Endometrium (tissue), 2 donors: ENCODE measurements around the gene CYP2S1.

ENCODE experiments used
- FAIRE-seq: peaks from 2 replicates; lab custom pipeline; 2012; peaks lifted over from hg19 to GRCh38; lab: Jason Lieb, UNC
- donor health status: control.
- donor health status: control.

CYP2S1 gene

GRCh38 chr19:41195675-41196497 lies 2.9 kb downstream of the CYP2S1 start:
- no peak for FAIRE-seq

- FAIRE-seq, result no peak
These were observed 5.5 kb downstream of the CYP2S1 start for GRCh38 chr19:41198559-41198958.

GRCh38 chr19:41203371-41203770 lies 10.4 kb downstream of the CYP2S1 start:
- FAIRE-seq, result no peak

GRCh38 chr19:41204338-41204737 lies 11.3 kb downstream of the CYP2S1 start:
- peak; percentile 21 for FAIRE-seq

- FAIRE-seq, result no peak
These were observed 13.0 kb downstream of the CYP2S1 start for GRCh38 chr19:41205995-41206394.

DNA sequence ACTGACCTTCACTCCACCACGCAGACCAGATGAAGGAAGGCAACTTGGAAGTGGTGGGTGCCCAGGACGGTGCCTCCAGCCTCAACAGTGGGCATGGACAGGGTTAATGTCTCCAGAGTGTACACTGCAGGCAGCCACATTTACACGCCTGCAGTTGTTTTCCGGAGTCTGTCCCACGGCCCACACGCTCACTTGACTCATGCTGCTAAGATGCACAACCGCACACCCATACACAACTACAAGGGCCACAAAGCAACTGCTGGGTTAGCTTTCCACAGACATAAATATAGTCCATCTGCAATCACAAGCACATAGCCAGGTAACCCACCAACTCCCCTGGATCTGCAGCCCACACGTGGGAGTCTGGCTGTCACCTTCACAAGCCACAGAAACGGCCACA lies 13.4 kb downstream of the CYP2S1 start:
- FAIRE-seq, result no peak

DNA sequence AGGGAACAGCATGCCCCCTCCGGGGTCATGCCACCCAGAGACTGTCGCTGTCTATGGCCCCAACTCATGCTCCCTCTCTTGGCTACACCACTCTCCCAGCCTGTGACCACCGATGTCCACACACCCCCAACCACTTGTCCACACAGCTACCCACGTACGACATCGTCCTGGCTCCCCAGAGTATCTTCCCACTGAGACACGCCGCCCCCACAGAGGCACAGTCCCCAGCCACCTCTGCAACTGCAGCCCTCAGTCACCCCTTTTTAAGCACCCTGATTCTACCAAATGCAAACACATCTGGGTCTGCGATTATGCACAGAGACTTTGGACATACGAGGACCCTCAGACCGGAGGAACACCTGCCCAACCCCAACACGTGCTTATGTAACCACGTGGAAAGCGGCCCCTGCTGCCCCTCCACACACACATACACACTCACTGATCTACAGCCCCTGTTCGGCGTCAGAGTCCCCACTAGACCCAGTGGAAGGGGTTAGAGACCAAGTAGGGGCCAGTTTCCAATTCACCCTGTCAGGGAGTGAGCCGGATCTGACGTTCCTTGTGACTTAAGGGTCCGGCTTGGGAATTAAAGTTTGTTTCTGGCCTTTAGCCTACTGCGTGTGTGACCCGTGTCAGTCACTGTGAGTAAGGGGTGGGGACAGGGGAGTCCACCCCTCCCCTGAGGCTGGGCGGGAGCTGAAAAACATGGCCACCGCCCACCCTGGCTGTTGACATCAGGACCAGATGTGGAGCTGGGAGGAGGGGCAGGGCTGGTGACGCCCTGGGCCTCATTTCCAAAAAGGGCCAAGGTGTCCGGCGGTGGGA lies 14.1 kb downstream of the CYP2S1 start:
- FAIRE-seq, result no peak

DNA sequence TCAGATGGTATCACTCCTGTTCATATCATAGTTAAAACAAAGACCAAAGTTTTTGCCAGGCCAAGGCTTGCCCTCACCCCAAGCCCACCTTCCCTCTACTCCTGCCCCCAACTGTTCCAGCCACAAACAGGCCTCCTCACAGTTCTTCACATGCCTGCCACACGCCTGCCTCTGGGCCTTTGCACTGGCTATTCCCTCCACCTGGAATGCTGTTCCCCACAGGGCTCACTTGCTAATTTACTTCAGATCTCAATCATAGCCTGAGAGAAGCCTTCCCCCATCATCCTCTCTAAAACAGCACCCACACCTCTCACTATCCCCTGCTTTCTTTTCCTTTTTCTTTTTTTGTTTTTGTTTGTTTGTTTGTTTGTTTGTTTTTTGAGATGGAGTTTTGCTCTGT lies 21.1 kb downstream of the CYP2S1 start:
- no peak for FAIRE-seq

- no peak for FAIRE-seq
These were observed 24.7 kb downstream of the CYP2S1 start for GRCh38 chr19:41217741-41218140.

DNA sequence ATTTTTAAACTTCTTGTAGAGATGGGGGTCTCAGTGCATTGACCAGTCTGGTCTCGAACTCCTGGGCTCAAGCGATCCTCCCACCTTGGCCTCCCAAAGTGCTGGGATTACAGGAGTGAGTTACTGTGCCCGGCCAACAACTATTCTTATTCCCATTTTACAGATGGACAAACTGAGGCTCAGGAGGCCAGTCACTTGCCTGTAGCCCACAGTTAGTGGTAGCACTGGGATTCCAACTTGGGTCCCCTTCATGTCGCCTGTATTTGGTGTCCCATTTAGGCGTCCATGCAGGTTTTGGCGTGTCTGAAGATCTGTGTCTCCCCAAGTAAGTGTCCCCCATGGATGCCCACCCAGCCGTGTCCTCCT lies 25.2 kb downstream of the CYP2S1 start:
- no peak for FAIRE-seq

- FAIRE-seq, result no peak
These were observed 25.8 kb downstream of the CYP2S1 start, which contains the start of gene AXL for GRCh38 chr19:41218615-41219507. TSS of gene AXL (plus strand) at chr19:41219223. CDS start at chr19:41219393, 170 bp downstream.

DNA sequence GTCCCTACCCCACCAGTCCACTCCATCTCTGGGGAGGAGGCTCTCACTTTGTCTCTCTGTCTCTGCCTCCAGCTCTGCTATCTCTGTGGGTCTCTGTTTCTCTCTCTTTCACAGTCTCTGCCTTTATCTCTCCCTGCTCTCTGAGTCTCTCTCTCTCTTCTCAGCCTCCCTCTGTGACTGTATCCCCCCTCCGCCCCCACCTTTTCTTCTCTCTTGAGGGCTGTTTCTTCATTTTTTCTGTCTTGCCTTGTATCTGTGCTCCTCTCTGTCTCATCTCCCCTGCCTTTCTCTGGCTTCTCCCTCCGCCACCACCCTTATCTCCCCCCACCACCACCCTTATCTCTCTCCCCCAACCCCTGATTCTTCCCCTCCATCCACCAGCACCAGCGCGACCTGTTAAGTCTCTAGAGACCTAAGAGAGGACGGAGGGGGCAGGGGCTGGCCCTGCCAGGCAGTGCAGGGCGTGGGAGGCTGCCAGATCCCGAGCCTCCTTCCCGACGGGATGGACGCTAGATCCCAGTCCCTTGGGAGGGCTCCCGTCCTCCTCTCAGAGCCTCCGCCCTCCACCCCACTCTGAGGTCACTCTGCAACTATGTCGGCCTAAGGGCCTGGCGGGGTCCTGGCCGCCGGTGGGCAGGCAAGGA lies 27.0 kb downstream of the CYP2S1 start:
- no peak for FAIRE-seq

DNA sequence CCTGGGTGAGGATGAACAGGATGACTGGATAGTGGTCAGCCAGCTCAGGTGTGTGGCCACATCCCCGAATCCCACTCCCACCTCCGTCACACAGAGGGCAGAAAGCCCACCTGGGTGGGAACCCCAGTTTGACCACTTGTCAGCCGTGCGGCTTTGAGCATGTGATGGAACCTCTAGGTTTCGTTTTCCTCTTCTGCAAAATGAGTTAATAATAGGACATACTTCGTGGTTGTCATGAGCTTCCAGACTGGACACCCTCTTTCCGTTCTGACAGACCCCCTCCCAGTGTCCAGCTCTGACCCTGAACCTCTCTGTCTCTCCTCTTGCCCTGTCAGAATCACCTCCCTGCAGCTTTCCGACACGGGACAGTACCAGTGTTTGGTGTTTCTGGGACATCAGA lies 27.8 kb downstream of the CYP2S1 start:
- FAIRE-seq, result no peak

GRCh38 chr19:41221514-41222205 lies 28.6 kb downstream of the CYP2S1 start:
- no peak for FAIRE-seq

- no peak for FAIRE-seq
These were observed 29.2 kb downstream of the CYP2S1 start for GRCh38 chr19:41222240-41222639.

GRCh38 chr19:41223431-41224234 lies 30.6 kb downstream of the CYP2S1 start:
- FAIRE-seq, result no peak

- no peak for FAIRE-seq
These were observed 31.6 kb downstream of the CYP2S1 start for GRCh38 chr19:41224632-41225031.

DNA sequence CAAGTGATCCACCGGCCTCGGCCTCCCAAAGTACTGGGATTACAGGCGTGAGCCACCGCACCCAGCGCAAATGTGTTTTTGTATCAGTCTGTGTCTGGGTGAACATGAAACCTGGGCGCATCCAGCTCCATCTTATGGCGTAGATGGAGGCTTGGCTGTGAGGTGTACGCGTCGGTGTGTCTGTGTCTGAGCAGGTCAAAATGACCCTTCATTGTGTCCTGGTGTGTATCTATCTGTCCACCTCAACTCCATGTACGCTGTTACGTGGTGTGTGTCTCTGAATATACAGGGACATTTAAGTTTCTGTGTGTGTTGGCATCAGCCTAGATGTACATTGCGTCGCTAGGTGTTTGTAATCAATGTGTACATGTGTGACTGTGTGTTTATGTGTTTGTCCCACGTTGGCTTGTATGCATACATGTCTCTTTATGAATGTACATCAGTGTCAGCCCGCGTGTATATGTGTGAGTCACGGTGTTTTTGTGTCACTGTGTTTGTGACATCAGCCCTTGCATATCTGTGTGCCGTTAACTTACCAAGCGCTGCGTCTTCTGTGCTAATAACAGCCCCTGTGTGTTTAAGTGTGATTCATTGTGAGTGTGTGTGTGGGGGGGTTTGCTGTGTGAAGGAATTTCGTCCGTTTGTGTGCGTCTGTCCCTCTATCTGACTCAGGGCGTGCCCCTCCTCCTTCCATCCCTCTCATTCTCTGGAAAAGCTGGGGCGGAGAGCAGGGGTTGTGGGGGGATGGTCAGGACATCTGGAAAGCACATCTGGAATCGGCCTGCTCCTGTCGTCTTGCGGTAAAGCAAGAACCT lies 32.4 kb downstream of the CYP2S1 start:
- FAIRE-seq, result no peak
